Heart right ventricle (tissue), 16 donors: ENCODE measurements around the gene RAC2. TPM values are rescaled to one million over a fixed set of nuclear protein-coding genes. Genes with fewer than 3 reads are reported as not detected.

ENCODE experiments used
- ATAC-seq, 8 donors: fragments of 200-7000 bp; cut with Tn5 transposase; one replicate each; pipeline ENCODE4 v1.9.1; 2020; ENCODE audit warnings: mild to moderate bottlenecking in 8 of 8, moderate library complexity in 8 of 8, moderate number of reproducible peaks in 1 of 8
- DNase-seq, 2 donors: peaks; one replicate each; pipeline ENCODE4 v3.0.0-alpha.2; 2020
- H3K27ac ChIP-seq, 10 donors: fragments of 200-600 bp; sonication (generic) in 2 of 10; one replicate each; pipeline versions ENCODE4 v1.5.0 to v1.8.0; 2020 to 2022; ENCODE audit warnings: mild to moderate bottlenecking in 3 of 10
- H3K27me3 ChIP-seq, 7 donors: fragments of 200-600 bp; one replicate each; pipeline ENCODE4 v1.8.0; 2021 to 2022; ENCODE audit warnings: mild to moderate bottlenecking in 2 of 7
- H3K36me3 ChIP-seq, 9 donors: fragments of 200-600 bp; sonication (generic) in 1 of 9; one replicate each; pipeline versions ENCODE4 v1.5.0 to v1.8.0; 2020 to 2022; ENCODE audit warnings: mild to moderate bottlenecking in 2 of 9
- H3K4me1 ChIP-seq, 9 donors: fragments of 200-600 bp; sonication (generic) in 1 of 9; one replicate each; pipeline versions ENCODE4 v1.5.0 to v1.8.0; 2020 to 2022; ENCODE audit warnings: mild to moderate bottlenecking in 4 of 9
- H3K4me3 ChIP-seq, 10 donors: fragments of 200-600 bp; sonication (generic) in 2 of 10; one replicate each; pipeline versions ENCODE4 v1.5.0 to v1.8.0; 2020 to 2022; ENCODE audit warnings: mild to moderate bottlenecking in 7 of 10, moderate library complexity in 2 of 10
- H3K9me3 ChIP-seq, 11 donors: fragments of 200-600 bp in 10 of 11; sonication (generic) in 2 of 11; one replicate each; pipeline versions ENCODE4 v1.5.0 to v1.8.0; 2013 to 2022; ENCODE audit warnings: mild to moderate bottlenecking in 2 of 11, control low read depth in 1 of 11, moderate library complexity in 1 of 11
- WGBS, 2 donors: extraction: QIAGEN DNeasy Blood & Tissue Kit; methylation state at CpG; one replicate each; pipeline ENCODE4 v1.1.7; 2013; ENCODE audit warnings: inconsistent platforms in 1 of 2; 5-methylcytosine and 5-hydroxymethylcytosine counted together
- intact Hi-C, 10 donors: fragments of 100-400 bp; cut with DNase I; formaldehyde crosslinking; loops; one replicate each; pipeline versions ENCODE4 v1.11.1 to v1.14.2; 2022
- polyA plus RNA-seq, 2 donors: library from polyadenylated mRNA; stranded (reverse); fragments of 200-250 nt; gene quantifications; one replicate each; pipeline ENCODE4 v1.2.3, GENCODE V29; 2013
- total RNA-seq, 10 donors: library from RNA; stranded (reverse); fragmentation: NEBNext Ultra II Directional in 3 of 10; extraction: Animal tissue kit (Norgen Biotek cat#: 25700) in 3 of 10; gene quantifications; one replicate each; pipeline versions ENCODE4 v1.2.1 to v1.2.4, GENCODE V29; 2021 to 2023
- TF ChIP-seq, protein P1 (sequence below), 9 donors: fragments of 200-600 bp; sonication (generic) in 2 of 9; IDR thresholded peaks; one replicate each; pipeline versions ENCODE4 v1.5.0 to v1.8.0; 2021 to 2022; ENCODE audit warnings: antibody characterized with exemption in 9 of 9, mild to moderate bottlenecking in 5 of 9, moderate library complexity in 1 of 9
- donor health status: Arrhythmogenic right ventricular cardiomyopathy.
- donor health status: ischemic (EF 13 %, LVEDD 7.1; RV severe dilation, severe dysfunction).
- donor health status: healthy with polysubstance abuse.
- donor health status: DM: no; HTN: yes; CAD: no.
- donor health status: DM: no; HTN: no; CAD: no.
- donor health status: ischemic (EF 25% LVEDD 6.9; RV normal size, moderate dysfunction).
- donor health status: ischemic (EF 25% LVEDD 5.7; RV mildly dilated, moderate dysfunction).
- donor health status: healthy.
- donor health status: DM: yes; HTN: yes; CAD: no.
- donor health status: Ischemic cardiomyopathy.
- donor health status: ischemic (EF 35%, LVEDD 5.7; RV mildly dilated, moderate dysfunction).
- donor health status: nonischemic (EF 11% LVEDD 7.7; RV severe dilation, severe dysfunction).
- donor health status: DM: yes; HTN: yes; CAD: no.
- donor health status: PGD.
- donor health status: ischemic (EF 29% LVEDD 5.4; RV normal size, mild dysfunction).
- donor health status: nonischemic (EF 23%, LVEDD 6.1; RV moderate dilation, normal function).

The RAC2 gene
- total and polyA plus RNA-seq, 12 donors = 1.1 to 37.1 (median 3.5) TPM

DNA sequence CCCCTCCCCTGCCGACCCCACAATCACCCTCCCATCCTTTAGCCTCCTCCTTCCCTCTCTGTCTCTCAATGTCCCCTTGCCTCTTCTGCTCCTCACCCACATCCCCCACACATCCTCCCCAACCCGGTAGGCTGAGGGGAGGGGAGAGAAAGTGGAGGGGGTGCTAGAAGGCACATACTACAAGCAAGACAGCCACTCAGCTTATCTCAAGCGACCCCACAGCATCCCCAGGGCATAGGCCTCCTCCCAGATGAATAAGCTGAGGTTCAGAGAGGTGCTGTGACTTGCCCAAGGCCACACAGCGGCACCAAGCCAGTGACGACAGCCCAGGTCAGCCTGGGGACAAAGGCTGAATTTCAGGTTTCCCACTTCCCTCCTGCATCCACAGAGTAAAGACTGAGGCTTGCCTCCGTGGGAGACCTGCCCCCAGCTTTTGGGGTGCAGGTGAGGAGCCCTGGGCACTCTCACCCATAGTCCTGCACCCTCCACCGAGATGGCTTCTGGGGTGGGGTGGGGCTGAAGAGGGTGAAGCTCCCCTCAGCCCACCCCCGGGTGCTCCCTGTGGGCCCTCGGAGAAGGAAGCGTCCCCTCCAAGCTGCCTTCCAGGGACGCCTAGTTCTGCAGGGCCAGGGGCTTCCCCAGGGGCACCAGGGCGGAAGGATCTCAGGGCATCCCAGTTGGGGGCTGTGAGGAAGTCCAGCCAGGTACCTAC lies 511 bp downstream of the RAC2 start:
- peaks cover 13 to 73% (median 65%) of the 10 kb centered on the region in 7 donors for H3K27me3 ChIP-seq
- H3K9me3 ChIP-seq = no peaks in the 10 kb centered on the region
- H3K36me3 ChIP-seq = peaks cover 0 to 26% (median 0%) of the 10 kb centered on the region in 9 donors
- H3K27ac ChIP-seq = peak overlapping the region in 4 of 10 donors; percentile 28 to 90 (median 59)
- H3K4me3 ChIP-seq = peak overlapping the region in 7 of 10 donors; percentile 24 to 71 (median 38)
- H3K4me1 ChIP-seq = peaks cover 0 to 69% (median 0%) of the 10 kb centered on the region in 9 donors
- WGBS, 2 donors = 41 to 43% methylated on average over 12 of the region's 12 CpGs
- peak in 4 of 8 donors; percentile 7 to 15 (median 12) for ATAC-seq
- TF ChIP-seq, protein P1, sequence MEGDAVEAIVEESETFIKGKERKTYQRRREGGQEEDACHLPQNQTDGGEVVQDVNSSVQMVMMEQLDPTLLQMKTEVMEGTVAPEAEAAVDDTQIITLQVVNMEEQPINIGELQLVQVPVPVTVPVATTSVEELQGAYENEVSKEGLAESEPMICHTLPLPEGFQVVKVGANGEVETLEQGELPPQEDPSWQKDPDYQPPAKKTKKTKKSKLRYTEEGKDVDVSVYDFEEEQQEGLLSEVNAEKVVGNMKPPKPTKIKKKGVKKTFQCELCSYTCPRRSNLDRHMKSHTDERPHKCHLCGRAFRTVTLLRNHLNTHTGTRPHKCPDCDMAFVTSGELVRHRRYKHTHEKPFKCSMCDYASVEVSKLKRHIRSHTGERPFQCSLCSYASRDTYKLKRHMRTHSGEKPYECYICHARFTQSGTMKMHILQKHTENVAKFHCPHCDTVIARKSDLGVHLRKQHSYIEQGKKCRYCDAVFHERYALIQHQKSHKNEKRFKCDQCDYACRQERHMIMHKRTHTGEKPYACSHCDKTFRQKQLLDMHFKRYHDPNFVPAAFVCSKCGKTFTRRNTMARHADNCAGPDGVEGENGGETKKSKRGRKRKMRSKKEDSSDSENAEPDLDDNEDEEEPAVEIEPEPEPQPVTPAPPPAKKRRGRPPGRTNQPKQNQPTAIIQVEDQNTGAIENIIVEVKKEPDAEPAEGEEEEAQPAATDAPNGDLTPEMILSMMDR (IDR thresholded peaks at IDR 0.05) = no peak
- DNase-seq = no peak
- intact Hi-C loops = no loop called here

DNA sequence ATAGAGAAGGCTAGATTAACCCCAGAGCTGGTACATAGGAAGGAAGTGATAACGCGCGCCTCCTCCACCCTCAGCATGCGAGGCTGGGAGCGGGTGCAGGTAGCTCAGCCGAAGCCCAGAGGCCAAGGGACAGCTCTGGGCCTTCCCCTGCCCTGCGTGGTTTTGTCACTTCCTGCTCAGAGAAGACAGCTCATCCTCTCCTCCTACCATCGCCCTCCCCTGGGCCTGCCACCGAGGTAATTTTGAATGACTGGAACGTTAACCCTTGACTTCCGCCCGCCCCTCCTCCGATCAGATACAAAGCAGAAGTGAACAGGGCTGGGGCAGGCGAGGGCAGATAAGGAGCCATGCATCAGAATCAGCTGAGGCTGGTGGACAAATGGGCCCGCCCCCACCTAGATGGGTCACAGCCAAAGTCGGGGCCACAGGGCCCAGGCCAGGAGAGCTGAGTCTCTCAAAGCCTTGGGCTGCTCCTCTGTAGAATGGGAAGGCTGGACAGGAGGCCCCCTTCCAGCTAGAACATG lies 1.6 kb downstream of the RAC2 start:
- ATAC-seq (peak; percentile 53 to 68 (median 56)), DNase-seq (peak; percentile 43 to 45)
- Histone ChIP-seq H3K36me3 (peaks cover 0 to 34% (median 0%) of the 10 kb centered on the region in 9 donors), H3K4me3 (peak overlapping the region in 4 of 10 donors; percentile 38 to 71 (median 40)), H3K27me3 (peaks cover 13 to 79% (median 72%) of the 10 kb centered on the region in 7 donors), H3K4me1 (peaks cover 0 to 76% (median 0%) of the 10 kb centered on the region in 9 donors), H3K27ac (peak overlapping the region in 2 of 10 donors; percentile 70 to 90), H3K9me3 (no peaks in the 10 kb centered on the region)
- intact Hi-C loops = no loop called here
- TF ChIP-seq, protein P1 (IDR thresholded peaks at IDR 0.05) = no peak
- 37 to 39% methylated on average over 16 of the region's 16 CpGs for WGBS, 2 donors

DNA sequence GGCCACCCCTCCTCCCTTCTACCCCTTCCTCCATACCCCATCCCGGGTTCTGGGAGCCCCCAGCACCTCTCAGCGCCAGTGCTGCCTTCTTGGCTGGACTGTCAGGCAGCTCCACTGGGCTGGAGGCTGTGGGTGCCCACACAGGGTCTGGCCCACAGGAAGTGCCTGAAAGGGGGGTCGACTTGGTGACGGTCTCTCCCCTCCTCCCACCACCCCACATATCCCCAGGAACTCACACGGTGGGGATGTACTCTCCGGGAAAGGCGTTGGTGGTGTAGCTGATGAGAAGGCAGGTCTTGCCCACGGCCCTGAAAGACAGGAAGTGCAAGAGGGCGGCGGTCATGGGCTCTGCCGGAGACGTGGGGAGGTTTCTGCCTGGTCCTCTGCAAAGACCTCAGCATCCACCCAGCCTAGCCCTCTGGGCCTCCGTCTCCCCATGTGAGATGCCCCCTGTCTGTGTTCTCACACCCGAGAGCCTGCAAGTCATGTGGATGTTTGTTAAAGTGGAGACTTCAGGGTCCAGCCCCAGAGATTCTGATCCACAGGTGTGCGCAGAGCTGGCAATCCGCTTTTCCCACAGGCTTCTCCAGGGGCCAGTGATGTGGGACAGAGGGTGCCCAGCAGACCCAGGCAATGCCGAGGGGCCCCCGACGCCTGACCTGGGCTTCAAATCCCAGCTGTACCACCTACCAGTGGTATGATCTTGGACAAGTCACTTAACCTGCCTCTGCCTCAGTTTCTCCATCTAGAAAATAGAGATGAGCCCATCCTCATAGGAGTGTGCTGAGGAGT lies 2.5 kb downstream of the RAC2 start:
- H3K36me3 ChIP-seq = peaks cover 0 to 38% (median 0%) of the 10 kb centered on the region in 9 donors
- no peaks in the 10 kb centered on the region for H3K9me3 ChIP-seq
- TF ChIP-seq, protein P1 (IDR thresholded peaks at IDR 0.05) = no peak
- H3K27me3 ChIP-seq = peaks cover 13 to 87% (median 78%) of the 10 kb centered on the region in 7 donors
- peak overlapping the region in 1 of 10 donors; percentile 71 for H3K4me3 ChIP-seq
- H3K27ac ChIP-seq = peak overlapping the region in 1 of 10 donors; percentile 90
- intact Hi-C loops = no loop called here
- H3K4me1 ChIP-seq = peaks cover 0 to 84% (median 0%) of the 10 kb centered on the region in 9 donors
- WGBS, 2 donors = 52 to 57% methylated on average over 19 of the region's 19 CpGs
- ATAC-seq = peak in 2 of 8 donors; percentile 16 to 18
- no peak for DNase-seq

DNA sequence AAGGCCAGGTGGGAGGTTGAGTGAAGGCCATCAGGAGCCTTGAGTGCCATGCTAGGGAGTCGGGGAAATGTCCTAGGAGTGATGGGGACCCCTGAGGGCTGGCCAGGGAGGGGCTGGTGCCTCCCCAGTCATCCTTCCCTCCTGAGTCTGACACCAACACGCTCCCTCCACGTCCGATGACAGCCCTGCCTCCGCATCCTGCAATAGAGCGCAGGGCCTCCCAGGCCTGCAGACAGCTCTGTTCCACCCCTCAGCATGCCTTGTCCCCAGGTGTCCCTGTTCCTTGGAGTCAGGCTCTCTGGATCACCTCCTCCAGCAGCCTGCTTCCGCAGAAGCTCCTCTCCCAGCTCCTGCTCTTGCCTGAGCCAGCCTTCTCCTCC lies 3.1 kb downstream of the RAC2 start:
- TF ChIP-seq, protein P1 (IDR thresholded peaks at IDR 0.05) = no peak
- intact Hi-C loops = no loop called here
- Histone ChIP-seq H3K4me1 (peaks cover 0 to 91% (median 0%) of the 10 kb centered on the region in 9 donors), H3K9me3 (no peaks in the 10 kb centered on the region), H3K27me3 (peaks cover 13 to 93% (median 84%) of the 10 kb centered on the region in 7 donors), H3K4me3 (peak overlapping the region in 1 of 10 donors; percentile 71), H3K36me3 (peaks cover 0 to 43% (median 0%) of the 10 kb centered on the region in 9 donors), H3K27ac (peak overlapping the region in 1 of 10 donors; percentile 90)
- WGBS, 2 donors = 69% methylated on average over 7 of the region's 7 CpGs
- ATAC-seq (no peak), DNase-seq (no peak)
